ENCODE measurements around the gene MYDGF. TPM values are rescaled to one million over a fixed set of nuclear protein-coding genes. Genes with fewer than 3 reads are reported as not detected.

MYDGF gene
- total RNA-seq, 2 experiments from 2014 or later, result 73.3 to 77.3 TPM

GRCh38 chr19:4695224-4695731 lies 25.1 kb upstream of the MYDGF start:
- Histone ChIP-seq H3K27ac (ENCODE audit: low read depth, low read length, poor library complexity, severe bottlenecking) (no peak overlapping the region), H3K36me3 (ENCODE audit: insufficient read depth, low read length) (peaks cover 85% of the 10 kb centered on the region), H3K4me2 (ENCODE audit: low read length) (no peak overlapping the region), H3K4me1 (ENCODE audit: insufficient read depth, low read length, poor library complexity, severe bottlenecking) (no peaks in the 10 kb centered on the region), H3K9me2 (ENCODE audit: insufficient read depth, low read length) (no peaks in the 10 kb centered on the region), H3K9me3 (ENCODE audit: low read length) (no peaks in the 10 kb centered on the region), H2AFZ (ENCODE audit: low read length) (no peak overlapping the region), H3K4me3 (ENCODE audit: low read depth, low read length, poor library complexity, severe bottlenecking) (no peak overlapping the region), H3K79me2 (ENCODE audit: insufficient read depth, low read depth, low read length) (no peaks in the 10 kb centered on the region), H4K20me1 (ENCODE audit: insufficient read depth, low read length) (no peaks in the 10 kb centered on the region)
- CTCF ChIA-PET (ENCODE audit: unreplicated experiment), result no interaction called here
- no TSS peak for BruUV-seq (replicated peaks)
- intact Hi-C loops (cut with micrococcal nuclease; ENCODE audit: unreplicated experiment), result no loop called here
- DNase-seq (ENCODE audit: low spot score), result no peak
- POLR2A ChIA-PET, result no interaction called here
- TF ChIP-seq EZH2phosphoT487 (IDR thresholded peaks at IDR 0.05; ENCODE audit: borderline replicate concordance, low read depth, low read length), result no peak
- TF ChIP-seq, protein P1, sequence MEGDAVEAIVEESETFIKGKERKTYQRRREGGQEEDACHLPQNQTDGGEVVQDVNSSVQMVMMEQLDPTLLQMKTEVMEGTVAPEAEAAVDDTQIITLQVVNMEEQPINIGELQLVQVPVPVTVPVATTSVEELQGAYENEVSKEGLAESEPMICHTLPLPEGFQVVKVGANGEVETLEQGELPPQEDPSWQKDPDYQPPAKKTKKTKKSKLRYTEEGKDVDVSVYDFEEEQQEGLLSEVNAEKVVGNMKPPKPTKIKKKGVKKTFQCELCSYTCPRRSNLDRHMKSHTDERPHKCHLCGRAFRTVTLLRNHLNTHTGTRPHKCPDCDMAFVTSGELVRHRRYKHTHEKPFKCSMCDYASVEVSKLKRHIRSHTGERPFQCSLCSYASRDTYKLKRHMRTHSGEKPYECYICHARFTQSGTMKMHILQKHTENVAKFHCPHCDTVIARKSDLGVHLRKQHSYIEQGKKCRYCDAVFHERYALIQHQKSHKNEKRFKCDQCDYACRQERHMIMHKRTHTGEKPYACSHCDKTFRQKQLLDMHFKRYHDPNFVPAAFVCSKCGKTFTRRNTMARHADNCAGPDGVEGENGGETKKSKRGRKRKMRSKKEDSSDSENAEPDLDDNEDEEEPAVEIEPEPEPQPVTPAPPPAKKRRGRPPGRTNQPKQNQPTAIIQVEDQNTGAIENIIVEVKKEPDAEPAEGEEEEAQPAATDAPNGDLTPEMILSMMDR (conservative IDR thresholded peaks at IDR 0.05; ENCODE audit: low read length), result no peak

DNA sequence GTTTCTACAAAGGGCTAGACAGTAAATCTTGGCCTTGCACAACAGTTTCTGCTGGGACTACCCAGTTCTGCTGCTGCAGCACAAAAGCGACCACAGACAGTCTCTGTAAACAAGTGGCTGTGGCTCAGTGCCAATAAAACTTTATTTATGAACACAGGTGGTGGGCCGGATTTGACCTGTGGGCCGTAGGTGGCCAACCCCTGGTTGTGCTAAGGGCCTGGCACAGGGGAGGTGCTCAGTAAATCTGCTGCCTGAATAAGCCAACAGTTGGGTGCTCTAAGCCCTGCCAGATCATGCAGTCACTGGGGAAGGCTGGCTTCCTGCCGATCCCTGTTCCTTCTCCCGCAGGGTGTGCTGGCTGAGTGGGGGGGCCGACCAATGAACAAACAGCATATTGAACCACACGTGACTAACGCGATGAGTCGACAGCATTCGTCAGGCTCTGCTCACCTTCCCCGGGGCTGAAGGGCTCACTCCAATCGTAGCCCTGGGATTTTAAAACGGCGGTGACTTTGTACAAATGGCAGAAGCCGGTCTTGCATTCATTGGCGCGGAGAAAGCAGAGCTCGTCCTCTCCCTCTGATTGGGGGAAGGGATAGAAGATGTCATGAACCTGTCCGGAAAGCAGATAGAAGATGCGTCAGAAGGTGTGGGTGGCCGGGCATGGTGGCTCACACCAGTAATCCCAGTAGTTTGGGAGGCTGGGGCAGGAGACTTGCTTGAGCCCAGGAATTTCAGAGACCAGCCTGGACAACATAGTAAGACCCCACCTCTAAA lies 24.3 kb upstream of the MYDGF start:
- H4K20me1 ChIP-seq (ENCODE audit: insufficient read depth, low read length), result no peaks in the 10 kb centered on the region
- no peak overlapping the region for H3K27ac ChIP-seq (ENCODE audit: low read depth, low read length, poor library complexity, severe bottlenecking)
- no TSS peak for BruUV-seq (replicated peaks)
- TF ChIP-seq, protein P1 (conservative IDR thresholded peaks at IDR 0.05; ENCODE audit: low read length), result no peak
- TF ChIP-seq EZH2phosphoT487 (IDR thresholded peaks at IDR 0.05; ENCODE audit: borderline replicate concordance, low read depth, low read length), result no peak
- no peak overlapping the region for H3K4me3 ChIP-seq (ENCODE audit: low read depth, low read length, poor library complexity, severe bottlenecking)
- CTCF ChIA-PET (ENCODE audit: unreplicated experiment), result no interaction called here
- POLR2A ChIA-PET, result no interaction called here
- no peak overlapping the region for H2AFZ ChIP-seq (ENCODE audit: low read length)
- no peaks in the 10 kb centered on the region for H3K9me2 ChIP-seq (ENCODE audit: insufficient read depth, low read length)
- no peaks in the 10 kb centered on the region for H3K9me3 ChIP-seq (ENCODE audit: low read length)
- no peak overlapping the region for H3K4me2 ChIP-seq (ENCODE audit: low read length)
- no peaks in the 10 kb centered on the region for H3K4me1 ChIP-seq (ENCODE audit: insufficient read depth, low read length, poor library complexity, severe bottlenecking)
- no peak for DNase-seq (ENCODE audit: low spot score)
- intact Hi-C loops (cut with micrococcal nuclease; ENCODE audit: unreplicated experiment), result no loop called here
- H3K79me2 ChIP-seq (ENCODE audit: insufficient read depth, low read depth, low read length), result no peaks in the 10 kb centered on the region
- H3K36me3 ChIP-seq (ENCODE audit: insufficient read depth, low read length), result peaks cover 83% of the 10 kb centered on the region

GRCh38 chr19:4693471-4694121 lies 23.5 kb upstream of the MYDGF start:
- Histone ChIP-seq H3K4me2 (ENCODE audit: low read length) (no peak overlapping the region), H2AFZ (ENCODE audit: low read length) (no peak overlapping the region), H3K9me2 (ENCODE audit: insufficient read depth, low read length) (no peaks in the 10 kb centered on the region), H4K20me1 (ENCODE audit: insufficient read depth, low read length) (no peaks in the 10 kb centered on the region), H3K9me3 (ENCODE audit: low read length) (no peaks in the 10 kb centered on the region), H3K27ac (ENCODE audit: low read depth, low read length, poor library complexity, severe bottlenecking) (no peak overlapping the region), H3K4me1 (ENCODE audit: insufficient read depth, low read length, poor library complexity, severe bottlenecking) (no peaks in the 10 kb centered on the region), H3K36me3 (ENCODE audit: insufficient read depth, low read length) (peaks cover 80% of the 10 kb centered on the region), H3K79me2 (ENCODE audit: insufficient read depth, low read depth, low read length) (no peaks in the 10 kb centered on the region), H3K4me3 (ENCODE audit: low read depth, low read length, poor library complexity, severe bottlenecking) (no peak overlapping the region)
- POLR2A ChIA-PET, result no interaction called here
- CTCF ChIA-PET (ENCODE audit: unreplicated experiment), result no interaction called here
- intact Hi-C loops (cut with micrococcal nuclease; ENCODE audit: unreplicated experiment), result no loop called here
- BruUV-seq (replicated peaks), result no TSS peak
- TF ChIP-seq EZH2phosphoT487 (IDR thresholded peaks at IDR 0.05; ENCODE audit: borderline replicate concordance, low read depth, low read length), result no peak
- TF ChIP-seq, protein P1 (conservative IDR thresholded peaks at IDR 0.05; ENCODE audit: low read length), result no peak
- DNase-seq (ENCODE audit: low spot score), result no peak
